Skin of body (tissue), 2 donors: ENCODE data around the gene ORC5. TPM values are rescaled to one million over a fixed set of nuclear protein-coding genes. Genes with fewer than 3 reads are reported as not detected.
"Not testable (repeated sequence)": the region's sequence is repeated elsewhere in the genome, so short reads cannot be mapped to it uniquely, and the experiment has no call there.

Source experiments
- DNase-seq: peaks from one replicate; lab custom pipeline; 2025; lab: John Stamatoyannopoulos, UW
- total RNA-seq: library from RNA; depleted of rRNA; stranded (reverse); fragments of >200 nt; gene quantifications from one replicate; pipeline ENCODE4 v1.2.3, GENCODE V29; 2014

ORC5 gene
- 21.2 TPM for total RNA-seq

- peak; percentile 80 for DNase-seq
These were observed at the start of gene ORC5 for GRCh38 chr7:104207731-104208420. Gene ORC5 (minus strand): TSS chr7:104208013. CDS start chr7:104207904, 109 bp downstream.

GRCh38 chr7:104255616-104256015, 47.8 kb upstream of the ORC5 start:
- no peak for DNase-seq

GRCh38 chr7:104255194-104255593, 47.4 kb upstream of the ORC5 start:
- peak; percentile 7 for DNase-seq

GRCh38 chr7:104254696-104255095, 46.9 kb upstream of the ORC5 start:
- no peak for DNase-seq

- no peak for DNase-seq
These were observed 44.8 kb upstream of the ORC5 start for GRCh38 chr7:104252409-104253134.

GRCh38 chr7:104242638-104243037, 34.8 kb upstream of the ORC5 start:
- DNase-seq: no peak

- DNase-seq: no peak
These were observed 33.9 kb upstream of the ORC5 start for GRCh38 chr7:104241538-104242209.

- DNase-seq: no peak
These were observed 33.3 kb upstream of the ORC5 start for GRCh38 chr7:104241135-104241534.

GRCh38 chr7:104240401-104240800, 32.6 kb upstream of the ORC5 start:
- DNase-seq: no peak

- DNase-seq: not testable (repeated sequence)
These were observed 27.2 kb upstream of the ORC5 start for GRCh38 chr7:104234990-104235389.

GRCh38 chr7:104231054-104232046, 23.5 kb upstream of the ORC5 start:
- DNase-seq: peak; percentile 23

- DNase-seq: peak; percentile 50
These were observed 22.8 kb upstream of the ORC5 start for GRCh38 chr7:104230606-104231005.

- no peak for DNase-seq
These were observed 20.6 kb upstream of the ORC5 start for GRCh38 chr7:104228442-104228841.

- no peak for DNase-seq
These were observed 17.6 kb upstream of the ORC5 start for GRCh38 chr7:104225451-104225850.

GRCh38 chr7:104217620-104218019, 9.8 kb upstream of the ORC5 start:
- no peak for DNase-seq

- DNase-seq: no peak
These were observed 1.2 kb upstream of the ORC5 start for GRCh38 chr7:104209063-104209462.

GRCh38 chr7:104208421-104208780, 588 bp upstream of the ORC5 start:
- DNase-seq: peak; percentile 40

GRCh38 chr7:104207348-104207730, 474 bp downstream of the ORC5 start:
- DNase-seq: no peak

- DNase-seq: no peak
These were observed 972 bp downstream of the ORC5 start for GRCh38 chr7:104206841-104207240.

- no peak for DNase-seq
These were observed 9.0 kb downstream of the ORC5 start for GRCh38 chr7:104198673-104199278.

GRCh38 chr7:104196161-104196560, 11.7 kb downstream of the ORC5 start:
- DNase-seq: no peak
